Mesendoderm (in vitro differentiated cells): ENCODE data around the gene ZNF708.

Experiments used
- DNase-seq: peaks from one replicate; pipeline ENCODE4 v3.0.0; 2013
- H2AK5ac ChIP-seq: 2 replicates; pipeline ENCODE4 v1.6.1; 2013; ENCODE audit warnings: low read length, inconsistent platforms
- H2BK120ac ChIP-seq: 2 replicates; pipeline ENCODE4 v1.6.1; 2013; ENCODE audit warnings: low read depth, mild to moderate bottlenecking, low read length, moderate library complexity, mixed read lengths
- H2BK15ac ChIP-seq: replicated peaks from 2 replicates; pipeline ENCODE4 v1.6.1; 2013; ENCODE audit warnings: low read depth, mild to moderate bottlenecking, moderate library complexity
- H2BK5ac ChIP-seq: 2 replicates; pipeline ENCODE4 v1.6.1; 2013; ENCODE audit warnings: low read length, inconsistent platforms
- H3K18ac ChIP-seq: 2 replicates; pipeline ENCODE4 v1.6.1; 2013; ENCODE audit warnings: mild to moderate bottlenecking, low read length, mixed read lengths
- H3K23ac ChIP-seq: one replicate; pipeline ENCODE4 v1.6.1; 2013; ENCODE audit warnings: low read length
- H3K27ac ChIP-seq: 2 replicates; pipeline ENCODE4 v1.5.1; 2013; ENCODE audit warnings: low read depth, mild to moderate bottlenecking, inconsistent platforms, low read length, moderate library complexity
- H3K27me3 ChIP-seq: 2 replicates; pipeline ENCODE4 v1.6.1; 2013; ENCODE audit warnings: low read length, control low read depth, mild to moderate bottlenecking, inconsistent platforms; ENCODE audit not compliant: insufficient read depth, poor library complexity
- H3K36me3 ChIP-seq: 2 replicates; pipeline ENCODE4 v1.6.1; 2013; ENCODE audit warnings: low read length, inconsistent platforms; ENCODE audit not compliant: control insufficient read depth, insufficient read depth
- H3K4ac ChIP-seq: one replicate; pipeline ENCODE4 v1.6.1; 2013; ENCODE audit warnings: low read depth, mild to moderate bottlenecking, low read length, moderate library complexity
- H3K4me1 ChIP-seq: 2 replicates; pipeline ENCODE4 v1.6.1; 2013; ENCODE audit warnings: low read depth, low read length, inconsistent platforms; ENCODE audit not compliant: control insufficient read depth
- H3K4me2 ChIP-seq: 2 replicates; pipeline ENCODE4 v1.6.1; 2013; ENCODE audit warnings: low read length
- H3K4me3 ChIP-seq: 2 replicates; pipeline ENCODE4 v1.5.1; 2013; ENCODE audit warnings: mild to moderate bottlenecking, low read length
- H3K56ac ChIP-seq: one replicate; pipeline ENCODE4 v1.6.1; 2013; ENCODE audit warnings: low read length
- H3K79me1 ChIP-seq: 2 replicates; pipeline ENCODE4 v1.6.1; 2013; ENCODE audit warnings: low read length, inconsistent platforms
- H3K79me2 ChIP-seq: 2 replicates; pipeline ENCODE4 v1.6.1; 2013; ENCODE audit warnings: mild to moderate bottlenecking, low read length; ENCODE audit not compliant: control insufficient read depth, insufficient read depth
- H3K9ac ChIP-seq: 2 replicates; pipeline ENCODE4 v1.6.1; 2013; ENCODE audit warnings: low read length, inconsistent platforms
- H4K5ac ChIP-seq: one replicate; pipeline ENCODE4 v1.6.1; 2013; ENCODE audit warnings: low read length
- H4K8ac ChIP-seq: one replicate; pipeline ENCODE4 v1.6.1; 2013; ENCODE audit warnings: low read depth, mild to moderate bottlenecking, control low read depth, low read length, moderate library complexity
- WGBS: extraction: QIAGEN DNeasy Blood & Tissue Kit; methylation state at CpG from one replicate; pipeline ENCODE4 v1.1.7; 2013; ENCODE audit warnings: low lambda C conversion rate, missing lambda C conversion rate; ENCODE audit not compliant: insufficient coverage; ENCODE audit errors: extremely low coverage; 5-methylcytosine and 5-hydroxymethylcytosine counted together

The ZNF708 gene

GRCh38 chr19:21335721-21336120 is 6.5 kb upstream of the ZNF708 start:
- H3K9ac ChIP-seq, result no peak overlapping the region
- H3K79me2 ChIP-seq, result no peaks in the 10 kb centered on the region
- H3K18ac ChIP-seq, result no peak overlapping the region
- no peak overlapping the region for H3K56ac ChIP-seq
- H3K4ac ChIP-seq, result no peak overlapping the region
- H2BK120ac ChIP-seq, result no peak overlapping the region
- H4K5ac ChIP-seq, result no peak overlapping the region
- whole genome bisulfite sequencing, result no CpG with 5 or more reads among the region's 2 CpGs
- no peaks in the 10 kb centered on the region for H3K27me3 ChIP-seq
- no peak overlapping the region for H3K4me3 ChIP-seq
- no peak overlapping the region for H3K23ac ChIP-seq
- H3K27ac ChIP-seq, result no peak overlapping the region
- H3K79me1 ChIP-seq, result no peaks in the 10 kb centered on the region
- H3K36me3 ChIP-seq, result no peaks in the 10 kb centered on the region
- H2AK5ac ChIP-seq, result no peak overlapping the region
- H2BK15ac ChIP-seq, result no peak overlapping the region
- H4K8ac ChIP-seq, result no peak overlapping the region
- H2BK5ac ChIP-seq, result no peak overlapping the region
- H3K4me1 ChIP-seq, result no peaks in the 10 kb centered on the region
- H3K4me2 ChIP-seq, result no peak overlapping the region
- no peak for DNase-seq

GRCh38 chr19:21328406-21328805 is 804 bp downstream of the ZNF708 start:
- H3K4ac ChIP-seq, result no peak overlapping the region
- no peak overlapping the region for H2BK120ac ChIP-seq
- peak overlapping the region; percentile 81 for H3K4me2 ChIP-seq
- H3K36me3 ChIP-seq, result peaks cover 2% of the 10 kb centered on the region
- H3K56ac ChIP-seq, result peak overlapping the region; percentile 99
- H2BK15ac ChIP-seq, result no peak overlapping the region
- no peaks in the 10 kb centered on the region for H3K27me3 ChIP-seq
- H3K9ac ChIP-seq, result peak overlapping the region; percentile 98
- peaks cover 25% of the 10 kb centered on the region for H3K79me2 ChIP-seq
- H3K23ac ChIP-seq, result no peak overlapping the region
- peaks cover 3% of the 10 kb centered on the region for H3K79me1 ChIP-seq
- H4K8ac ChIP-seq, result no peak overlapping the region
- no peak overlapping the region for H2BK5ac ChIP-seq
- peak overlapping the region; percentile 86 for H3K4me3 ChIP-seq
- peak overlapping the region; percentile 18 for H3K18ac ChIP-seq
- H2AK5ac ChIP-seq, result no peak overlapping the region
- no peaks in the 10 kb centered on the region for H3K4me1 ChIP-seq
- H3K27ac ChIP-seq, result no peak overlapping the region
- H4K5ac ChIP-seq, result no peak overlapping the region
- peak; percentile 82 for DNase-seq
- WGBS, result no CpG with 5 or more reads among the region's 6 CpGs

GRCh38 chr19:21326169-21326568 is 3.0 kb downstream of the ZNF708 start:
- Histone ChIP-seq H2BK5ac (no peak overlapping the region), H3K56ac (no peak overlapping the region), H3K79me2 (peaks cover 40% of the 10 kb centered on the region), H2BK15ac (no peak overlapping the region), H3K27me3 (no peaks in the 10 kb centered on the region), H3K9ac (no peak overlapping the region), H3K36me3 (peaks cover 2% of the 10 kb centered on the region), H3K4me3 (no peak overlapping the region), H3K79me1 (peaks cover 4% of the 10 kb centered on the region), H4K8ac (no peak overlapping the region), H2BK120ac (no peak overlapping the region), H3K4me2 (no peak overlapping the region), H3K18ac (no peak overlapping the region), H2AK5ac (no peak overlapping the region), H3K4ac (no peak overlapping the region), H3K23ac (no peak overlapping the region), H3K27ac (no peak overlapping the region), H3K4me1 (no peaks in the 10 kb centered on the region), H4K5ac (no peak overlapping the region)
- DNase-seq, result no peak
- WGBS, result no CpG with 5 or more reads among the region's 2 CpGs

- WGBS, result no CpG with 5 or more reads among the region's 2 CpGs
- Histone ChIP-seq H2BK15ac (no peak overlapping the region), H3K4me1 (peaks cover 2% of the 10 kb centered on the region), H3K4ac (no peak overlapping the region), H3K4me2 (no peak overlapping the region), H3K79me2 (peaks cover 50% of the 10 kb centered on the region), H4K8ac (no peak overlapping the region), H2BK120ac (no peak overlapping the region), H2BK5ac (no peak overlapping the region), H3K9ac (no peak overlapping the region), H3K36me3 (peaks cover 2% of the 10 kb centered on the region), H3K27me3 (no peaks in the 10 kb centered on the region), H3K27ac (no peak overlapping the region), H3K4me3 (no peak overlapping the region), H2AK5ac (no peak overlapping the region), H4K5ac (no peak overlapping the region), H3K56ac (no peak overlapping the region), H3K23ac (no peak overlapping the region), H3K79me1 (peaks cover 6% of the 10 kb centered on the region), H3K18ac (no peak overlapping the region)
- DNase-seq, result no peak
Observed at GRCh38 chr19:21323000-21323399, 6.2 kb downstream of the ZNF708 start.

- Histone ChIP-seq H3K56ac (peak overlapping the region; percentile 15), H2BK15ac (no peak overlapping the region), H3K27me3 (no peaks in the 10 kb centered on the region), H3K79me2 (peaks cover 50% of the 10 kb centered on the region), H2BK120ac (no peak overlapping the region), H2AK5ac (no peak overlapping the region), H3K79me1 (peaks cover 5% of the 10 kb centered on the region), H3K4ac (no peak overlapping the region), H4K8ac (no peak overlapping the region), H3K4me2 (no peak overlapping the region), H3K36me3 (peaks cover 2% of the 10 kb centered on the region), H3K4me3 (no peak overlapping the region), H3K23ac (no peak overlapping the region), H2BK5ac (no peak overlapping the region), H3K27ac (no peak overlapping the region), H3K9ac (no peak overlapping the region), H3K18ac (no peak overlapping the region), H3K4me1 (peaks cover 3% of the 10 kb centered on the region), H4K5ac (no peak overlapping the region)
- no CpG with 5 or more reads among the region's 8 CpGs for WGBS
- no peak for DNase-seq
Observed at GRCh38 chr19:21322528-21322927, 6.7 kb downstream of the ZNF708 start.

GRCh38 chr19:21321996-21322395 is 7.2 kb downstream of the ZNF708 start:
- H3K4ac ChIP-seq, result no peak overlapping the region
- no peaks in the 10 kb centered on the region for H3K27me3 ChIP-seq
- peaks cover 2% of the 10 kb centered on the region for H3K36me3 ChIP-seq
- no peak overlapping the region for H4K5ac ChIP-seq
- WGBS, result no CpG with 5 or more reads among the region's 4 CpGs
- H4K8ac ChIP-seq, result no peak overlapping the region
- peak; percentile 8 for DNase-seq
- H2BK15ac ChIP-seq, result no peak overlapping the region
- H2BK5ac ChIP-seq, result no peak overlapping the region
- H3K18ac ChIP-seq, result no peak overlapping the region
- H3K9ac ChIP-seq, result no peak overlapping the region
- no peak overlapping the region for H2AK5ac ChIP-seq
- H3K79me2 ChIP-seq, result peaks cover 52% of the 10 kb centered on the region
- H3K56ac ChIP-seq, result no peak overlapping the region
- H3K27ac ChIP-seq, result no peak overlapping the region
- H3K4me2 ChIP-seq, result no peak overlapping the region
- H3K4me1 ChIP-seq, result peaks cover 3% of the 10 kb centered on the region
- H3K4me3 ChIP-seq, result no peak overlapping the region
- H3K79me1 ChIP-seq, result peaks cover 6% of the 10 kb centered on the region
- no peak overlapping the region for H2BK120ac ChIP-seq
- no peak overlapping the region for H3K23ac ChIP-seq
